Stimulated activated CD4-positive, alpha-beta T cell treated with anti-CD3 and anti-CD28 coated beads, TNF-alpha, amount 100 ng/mL, for 1 hour (primary cell): ENCODE data around the gene KRTAP9-9.
"Not testable (repeated sequence)": the region's sequence is repeated elsewhere in the genome, so short reads cannot be mapped to it uniquely, and the experiment has no call there.

ENCODE experiments used
- DNase-seq, 3 donors: peaks; one replicate each; pipeline ENCODE4 v3.0.0-alpha.2; 2020; ENCODE audit warnings: low read depth in 3 of 3, low spot score in 1 of 3

Gene KRTAP9-9

DNA sequence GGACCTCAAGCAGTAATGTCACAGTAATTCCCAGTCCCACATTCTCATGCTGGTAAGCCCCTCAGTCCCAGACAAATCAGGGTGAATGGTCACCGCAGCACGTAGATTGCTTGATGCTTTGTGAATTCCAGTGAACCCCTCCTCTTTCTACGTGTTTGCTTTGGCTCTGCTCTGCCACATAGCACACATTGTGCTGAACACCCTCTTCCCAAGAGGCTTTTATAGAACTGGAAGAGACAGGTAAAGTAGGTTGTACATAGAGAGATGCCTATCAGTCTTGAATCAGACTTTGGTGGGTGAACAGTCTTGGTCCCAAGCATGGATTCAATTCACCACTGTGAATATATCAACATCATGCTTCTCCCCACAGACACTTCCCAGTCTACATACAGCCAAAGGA lies 9.4 kb downstream of the KRTAP9-9 start:
- no peak for DNase-seq

DNA sequence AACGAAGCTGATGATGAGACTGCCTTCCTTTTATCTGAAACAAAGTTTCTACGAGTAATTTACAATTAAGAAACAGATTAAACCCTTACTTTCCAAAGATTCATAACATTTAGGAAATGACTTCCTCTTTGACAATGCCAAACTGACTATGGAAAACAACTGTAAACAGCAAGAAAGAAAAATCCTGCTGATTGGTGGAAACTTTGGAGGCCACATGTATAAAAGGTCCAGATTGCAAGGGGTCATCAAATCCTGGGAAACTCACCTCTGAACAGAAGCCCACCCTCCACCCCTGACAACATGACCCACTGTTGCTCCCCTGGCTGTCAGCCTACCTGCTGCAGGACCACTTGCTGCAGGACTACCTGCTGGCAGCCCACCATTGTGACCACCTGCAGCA lies 9.9 kb downstream of the KRTAP9-9 start, which contains the start of gene KRTAP9-6:
KRTAP9-6 (plus strand) TSS at position 301 of the 400 bp plus-strand sequence; CDS start at position 301, 0 bp downstream.
- DNase-seq = no peak

DNA sequence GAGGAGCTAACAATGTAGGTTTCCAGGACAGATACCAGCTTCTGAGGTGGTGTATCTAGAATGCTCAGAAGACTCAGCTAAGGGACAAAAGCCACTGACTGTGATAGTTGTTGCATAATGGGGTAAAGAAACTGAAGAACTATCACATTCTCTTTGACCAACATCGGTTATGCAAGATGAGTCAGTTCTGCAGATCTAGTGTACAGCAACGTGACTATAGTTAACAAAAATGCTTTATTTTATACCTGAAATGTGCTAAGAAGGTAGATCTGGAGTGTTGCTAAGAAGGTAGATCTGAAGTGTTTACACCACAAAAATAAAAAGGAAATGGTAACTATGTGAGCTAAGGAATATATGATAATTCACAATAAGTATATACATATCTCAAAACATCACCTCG lies 12.5 kb downstream of the KRTAP9-9 start:
- no peak for DNase-seq

DNA sequence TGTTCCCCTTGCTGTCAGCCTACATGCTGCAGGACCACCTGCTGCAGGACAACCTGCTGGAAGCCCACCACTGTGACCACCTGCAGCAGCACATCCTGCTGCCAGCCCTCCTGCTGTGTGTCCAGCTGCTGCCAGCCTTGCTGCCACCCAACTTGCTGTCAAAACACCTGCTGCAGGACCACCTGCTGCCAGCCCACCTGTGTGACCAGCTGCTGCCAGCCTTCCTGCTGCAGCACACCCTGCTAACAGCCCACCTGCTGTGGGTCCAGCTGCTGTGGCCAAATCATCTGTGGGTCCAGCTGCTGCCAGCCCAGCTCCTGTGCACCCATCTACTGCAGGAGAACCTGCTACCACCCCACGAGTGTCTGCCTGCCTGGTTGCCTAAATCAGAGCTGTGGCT lies 16.1 kb downstream of the KRTAP9-9 start:
- DNase-seq = not testable (repeated sequence)

DNA sequence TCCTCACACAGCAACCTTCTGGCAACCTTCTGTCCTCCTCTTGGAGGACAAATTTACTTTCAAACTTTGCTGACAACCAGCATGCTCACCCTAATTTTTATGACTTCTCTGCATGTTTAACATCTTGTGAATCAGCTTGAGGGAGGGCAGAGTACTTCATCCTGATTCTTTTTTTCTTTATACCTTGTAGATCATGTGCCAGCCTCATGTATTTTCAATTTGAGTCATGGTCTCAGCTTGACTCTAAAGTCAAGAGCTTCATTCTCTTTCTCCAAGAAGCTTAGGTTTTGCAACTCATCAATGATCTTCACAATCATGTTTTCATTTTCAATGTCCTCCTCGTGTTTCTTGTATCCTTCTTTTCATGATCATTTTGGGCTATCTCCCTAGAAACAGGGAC lies 16.7 kb downstream of the KRTAP9-9 start:
- DNase-seq = no peak

DNA sequence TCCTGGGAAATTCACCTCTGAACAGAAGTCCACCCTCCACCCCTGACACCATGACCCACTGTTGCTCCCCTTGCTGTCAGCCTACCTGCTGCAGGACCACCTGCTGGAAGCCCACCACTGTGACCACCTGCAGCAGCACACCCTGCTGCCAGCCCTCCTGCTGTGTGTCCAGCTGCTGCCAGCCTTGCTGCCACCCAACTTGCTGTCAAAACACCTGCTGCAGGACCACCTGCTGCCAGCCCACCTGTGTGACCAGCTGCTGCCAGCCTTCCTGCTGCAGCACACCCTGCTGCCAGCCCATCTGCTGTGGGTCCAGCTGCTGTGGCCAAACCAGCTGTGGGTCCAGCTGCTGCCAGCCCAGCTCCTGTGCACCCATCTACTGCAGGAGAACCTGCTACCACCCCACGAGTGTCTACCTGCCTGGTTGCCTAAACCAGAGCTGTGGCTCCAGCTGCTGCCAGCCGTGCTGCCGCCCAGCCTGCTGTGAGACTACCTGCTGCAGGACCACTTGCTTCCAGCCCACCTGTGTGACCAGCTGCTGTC lies 20.5 kb downstream of the KRTAP9-9 start, which contains the start of gene KRTAP9-7:
KRTAP9-7 (plus strand) TSS at position 51 of the 543 bp plus-strand sequence; CDS start at position 51, 0 bp downstream.
- not testable (repeated sequence) for DNase-seq

DNA sequence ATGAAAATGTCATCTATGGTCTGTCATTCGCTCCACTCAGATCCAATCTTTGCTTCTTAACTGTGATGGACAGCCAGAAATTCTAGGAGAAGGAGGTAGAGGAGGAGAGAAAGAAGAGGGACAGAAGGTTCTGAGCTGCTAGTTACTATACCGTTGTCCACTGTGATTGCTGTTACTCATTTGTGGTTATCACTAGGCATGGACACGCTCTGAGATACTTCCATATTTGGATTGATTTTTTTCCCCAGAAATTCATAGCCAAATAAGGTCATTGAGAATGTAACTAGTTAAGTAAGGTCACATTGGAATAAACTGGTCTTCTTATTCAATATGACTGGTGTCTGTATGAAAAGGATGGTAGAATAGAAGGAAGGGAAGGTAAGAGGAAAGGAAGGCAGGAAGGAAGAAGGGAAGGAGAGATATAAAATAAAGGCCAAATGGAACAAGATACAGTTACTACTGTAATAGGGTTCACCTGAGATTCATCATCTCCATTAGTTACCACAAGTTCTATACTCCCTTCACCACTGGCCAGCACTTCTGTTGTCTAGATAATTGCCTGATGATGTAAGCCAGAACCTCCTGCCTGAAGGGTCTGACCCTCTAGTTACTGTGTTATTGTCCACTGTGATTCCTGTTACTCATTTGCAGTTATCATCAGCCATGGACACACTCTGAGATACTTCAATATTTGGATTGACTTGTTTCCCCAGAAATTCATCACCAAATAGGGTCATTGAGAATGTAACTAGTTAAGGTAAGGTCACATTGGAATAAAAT lies 23.2 kb downstream of the KRTAP9-9 start:
- DNase-seq = no peak

DNA sequence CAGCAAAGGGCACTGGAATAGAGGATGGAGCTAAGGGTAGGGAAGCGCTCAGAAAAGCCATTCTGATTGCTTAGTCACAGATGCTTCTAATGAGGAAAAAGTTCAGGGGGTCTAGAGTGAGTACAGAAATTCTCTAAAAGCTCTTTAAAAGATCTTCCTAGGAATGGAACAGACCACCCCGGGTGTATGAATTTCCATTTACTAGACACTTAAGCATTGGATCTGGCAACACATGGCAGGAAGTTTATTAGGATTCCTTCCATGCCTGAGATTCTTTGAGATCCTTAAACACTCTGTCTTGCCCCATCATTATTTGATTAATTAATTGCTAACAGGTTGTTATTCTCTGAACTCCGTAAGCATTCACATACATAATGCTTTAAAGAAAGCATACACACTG lies 28.9 kb downstream of the KRTAP9-9 start:
- DNase-seq = no peak

DNA sequence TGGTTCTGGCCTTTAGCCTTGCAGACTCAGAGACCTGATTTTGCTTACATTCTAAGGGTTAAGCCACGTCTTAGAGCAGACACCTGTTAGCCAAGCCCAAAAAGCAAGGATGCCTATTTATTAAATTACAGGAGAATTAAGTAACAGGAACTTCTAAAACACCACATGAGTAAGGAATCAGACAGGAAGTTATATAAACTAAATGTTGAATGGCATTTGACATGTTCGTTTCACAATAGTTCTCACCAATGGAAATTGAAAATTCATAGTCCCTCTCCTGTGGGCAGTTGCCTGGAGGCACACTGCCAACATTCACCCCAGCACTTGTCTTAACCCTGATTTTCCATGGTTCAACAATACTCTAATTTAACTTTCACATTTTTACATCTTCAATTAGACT lies 29.4 kb downstream of the KRTAP9-9 start:
- no peak for DNase-seq

DNA sequence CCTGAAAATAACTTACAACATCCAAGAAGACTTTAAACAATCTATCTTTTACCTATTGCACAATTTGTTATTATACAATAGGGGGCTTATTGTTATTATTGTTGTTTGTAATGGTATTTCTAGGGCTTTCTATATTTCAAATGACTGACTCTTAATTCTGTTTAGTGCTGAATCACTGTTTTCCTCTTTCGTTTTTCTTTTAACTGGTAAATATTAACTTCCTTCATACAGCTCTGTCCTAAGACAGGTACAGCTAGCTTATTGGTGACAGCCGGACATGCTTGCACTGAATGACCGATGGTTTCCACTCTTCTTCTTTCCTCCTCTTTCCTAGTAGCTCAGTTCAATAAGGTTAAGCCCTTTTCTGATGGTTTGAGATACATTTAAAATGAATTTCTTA lies 31.9 kb downstream of the KRTAP9-9 start:
- no peak for DNase-seq

DNA sequence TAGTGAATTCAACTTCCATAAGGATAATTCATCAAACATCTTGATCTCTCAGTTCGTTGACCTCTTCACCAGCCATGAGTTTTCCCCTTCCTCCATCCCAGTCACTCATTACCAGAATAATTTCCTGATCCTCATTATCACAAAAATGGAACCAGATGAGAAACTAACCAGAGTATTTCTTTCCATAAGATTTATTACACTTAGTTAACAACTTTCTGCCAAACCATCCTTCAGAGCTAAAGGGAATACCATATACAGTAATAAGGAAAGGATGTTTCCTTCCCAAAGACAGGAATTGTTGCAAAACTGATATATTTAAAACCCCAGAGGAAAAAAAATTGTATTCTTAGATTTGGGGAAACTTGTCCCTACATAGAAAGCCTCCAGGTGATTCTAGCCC lies 38.8 kb downstream of the KRTAP9-9 start:
- no peak for DNase-seq

DNA sequence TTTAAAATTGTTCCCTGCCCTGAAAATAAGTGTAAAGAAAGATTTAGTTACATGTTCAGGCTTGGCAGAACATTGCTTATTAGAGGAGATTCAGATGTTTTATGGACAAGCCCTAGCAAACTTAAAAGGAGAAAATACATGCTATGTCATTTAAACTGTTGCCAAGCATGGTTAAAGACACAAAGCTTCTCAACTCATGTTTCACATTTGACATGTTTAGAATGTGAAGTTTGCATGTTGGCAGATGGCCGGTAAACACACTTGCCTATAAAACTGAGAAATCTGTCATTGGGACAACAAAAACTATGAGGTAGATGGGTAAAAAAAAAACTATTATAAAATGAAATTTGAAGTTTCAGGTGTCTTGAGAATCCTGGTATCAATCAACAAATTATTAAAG lies 41.7 kb downstream of the KRTAP9-9 start:
- DNase-seq = no peak

DNA sequence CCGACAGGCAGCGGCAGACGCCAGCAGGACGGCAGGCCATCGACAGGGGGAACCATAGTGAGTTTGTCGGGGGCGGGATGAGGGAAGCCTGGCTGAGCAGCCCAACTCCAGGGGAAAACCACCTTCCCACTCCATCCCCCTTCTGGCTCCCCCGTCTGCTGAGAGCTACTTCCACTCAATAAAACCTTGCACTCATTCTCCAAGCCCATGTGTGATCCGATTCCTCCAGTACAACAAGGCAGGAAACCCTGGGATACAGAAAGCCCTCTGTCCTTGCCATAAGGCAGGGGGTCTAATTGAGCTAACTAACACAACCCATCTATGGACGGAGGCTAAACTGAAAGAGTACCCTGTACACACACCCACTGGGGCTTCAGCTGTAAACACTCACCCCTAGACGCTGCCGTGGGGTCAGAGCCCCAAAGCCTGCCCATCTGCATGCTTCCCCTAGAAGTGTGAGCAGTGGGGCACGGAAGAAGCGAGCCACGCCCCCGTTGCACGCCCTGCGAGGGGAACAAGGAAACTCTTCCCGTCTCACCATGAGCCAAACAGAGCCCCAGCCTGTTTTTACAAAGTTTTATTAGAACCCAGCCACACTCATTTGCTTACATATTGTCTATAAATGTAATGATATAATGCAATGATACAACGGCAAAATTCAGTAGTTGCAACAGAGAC lies 43.4 kb downstream of the KRTAP9-9 start:
- no peak for DNase-seq

DNA sequence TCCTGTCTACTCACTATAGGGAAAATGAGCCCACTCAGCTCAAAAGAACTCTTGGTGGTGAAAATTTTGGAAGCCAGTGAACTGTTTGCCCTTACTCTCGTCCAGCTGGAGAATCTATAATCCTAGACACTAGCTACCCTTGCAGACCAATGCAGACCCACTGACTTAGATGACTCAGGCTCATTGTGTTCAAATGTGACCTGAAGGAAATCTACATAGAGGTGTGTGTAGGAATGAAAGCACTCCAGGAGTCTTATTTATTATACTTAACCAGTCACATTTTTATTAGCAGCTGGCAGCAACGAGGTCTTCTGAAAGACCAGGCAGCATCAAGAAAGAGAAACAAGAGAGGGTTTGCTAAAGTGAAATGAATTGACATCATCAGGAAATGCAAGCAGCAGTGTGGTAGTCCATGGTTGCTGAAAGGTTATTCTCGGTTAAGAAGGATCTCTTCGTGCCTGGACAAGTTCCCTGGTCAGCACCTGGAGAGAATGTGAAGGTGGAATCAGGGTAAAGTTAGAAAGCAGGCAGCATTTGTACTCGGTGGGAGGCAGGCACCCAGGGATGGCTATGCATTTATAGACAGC lies 46.1 kb downstream of the KRTAP9-9 start:
- DNase-seq = no peak

DNA sequence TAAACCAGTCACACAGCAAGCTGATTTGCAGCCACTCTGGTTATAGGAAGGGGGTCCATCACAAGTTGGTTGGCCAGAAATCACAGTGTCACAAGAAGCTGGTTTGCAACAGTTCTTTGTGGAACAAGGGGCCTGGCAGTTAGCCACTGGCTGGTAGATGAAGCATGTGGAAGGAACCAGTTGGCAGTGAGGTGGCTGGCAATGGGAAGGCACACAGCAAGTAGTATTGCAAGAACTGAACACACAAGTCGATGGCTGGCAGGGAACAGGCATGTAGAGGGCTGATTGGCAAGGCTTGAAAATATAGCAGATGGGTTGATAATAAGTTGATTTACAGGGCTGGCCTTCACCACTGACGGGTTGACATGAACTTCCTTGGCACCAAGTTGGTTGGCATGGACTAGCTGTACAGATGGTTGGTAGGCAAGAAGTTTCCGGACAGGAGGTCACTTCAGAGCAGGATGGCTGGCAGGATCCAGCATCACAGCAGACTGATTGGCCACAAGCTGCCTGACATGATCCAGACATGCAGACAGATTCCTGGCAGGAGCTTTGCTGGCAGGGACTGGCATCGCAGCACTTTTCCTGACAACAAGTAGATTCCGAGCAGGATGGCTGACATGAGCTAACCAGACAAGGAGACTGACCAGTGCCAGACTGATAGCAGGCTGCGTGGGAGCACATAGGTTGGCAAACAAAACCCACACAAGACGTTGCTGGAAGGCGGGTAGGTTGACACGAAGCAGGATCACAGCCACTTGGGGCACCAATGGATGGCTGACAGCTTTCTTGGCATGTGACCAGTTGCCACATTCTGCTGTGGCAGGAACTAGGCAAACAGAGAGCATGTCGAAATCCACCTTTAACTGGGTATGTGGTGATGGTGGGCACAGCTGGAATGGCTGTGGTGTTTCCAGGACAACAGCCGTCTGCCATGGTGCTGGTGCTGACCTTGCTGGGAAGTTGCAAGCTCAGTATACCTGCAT lies 47.0 kb downstream of the KRTAP9-9 start, which contains the start of gene KRTAP29-1:
KRTAP29-1 (minus strand) TSS at position 936 of the 986 bp plus-strand sequence; CDS start at position 936, 0 bp downstream.
- no peak for DNase-seq

DNA sequence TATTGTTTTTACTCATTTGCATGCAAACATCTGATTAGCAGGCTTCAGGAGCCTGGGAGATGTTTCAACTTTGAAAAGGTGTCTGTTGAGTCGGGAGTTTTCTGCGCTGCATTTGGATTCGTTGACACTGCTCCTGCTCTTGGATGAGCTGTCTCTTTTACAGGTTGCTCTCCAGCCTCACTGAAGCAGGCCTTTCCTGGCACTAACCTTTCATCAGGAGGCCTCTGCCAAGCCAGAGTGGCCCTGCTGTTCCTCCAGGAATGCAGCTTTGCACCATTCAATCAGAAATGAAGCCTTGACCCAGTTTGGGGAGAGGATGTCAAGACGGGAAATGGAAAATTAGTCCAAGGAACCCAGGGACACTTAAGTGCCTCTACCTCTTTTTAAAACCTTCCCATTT lies 47.8 kb downstream of the KRTAP9-9 start:
- DNase-seq = no peak

DNA sequence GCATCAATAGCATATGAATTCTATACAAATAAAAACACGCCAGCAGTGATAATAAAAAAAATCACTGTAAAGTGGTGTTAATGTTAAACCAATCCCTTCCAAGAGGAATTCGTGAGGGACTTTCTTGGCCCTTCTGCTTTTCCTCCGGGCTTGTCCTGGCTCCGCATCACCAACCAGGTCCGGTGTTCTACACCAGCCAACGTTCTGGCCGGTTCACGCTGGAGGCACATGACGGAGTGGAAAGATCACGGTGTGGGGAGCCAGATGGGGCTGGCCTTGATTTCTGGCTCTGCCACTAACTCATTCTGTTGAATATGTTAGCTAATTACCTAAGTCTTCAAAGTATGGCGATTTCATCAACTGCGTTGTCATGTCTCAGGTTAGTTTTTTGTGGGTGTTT lies 48.9 kb downstream of the KRTAP9-9 start:
- DNase-seq = no peak
